Superior temporal gyrus (tissue), 1 donor: ENCODE measurements around the gene SVOP.
"Not testable (repeated sequence)": the region's sequence is repeated elsewhere in the genome, so short reads cannot be mapped to it uniquely, and the experiment has no call there.

ENCODE experiments used
- DNase-seq: peaks from one replicate; pipeline ENCODE4 v3.0.0-alpha.2; 2016; ENCODE audit errors: extremely low spot score

The SVOP gene

DNA sequence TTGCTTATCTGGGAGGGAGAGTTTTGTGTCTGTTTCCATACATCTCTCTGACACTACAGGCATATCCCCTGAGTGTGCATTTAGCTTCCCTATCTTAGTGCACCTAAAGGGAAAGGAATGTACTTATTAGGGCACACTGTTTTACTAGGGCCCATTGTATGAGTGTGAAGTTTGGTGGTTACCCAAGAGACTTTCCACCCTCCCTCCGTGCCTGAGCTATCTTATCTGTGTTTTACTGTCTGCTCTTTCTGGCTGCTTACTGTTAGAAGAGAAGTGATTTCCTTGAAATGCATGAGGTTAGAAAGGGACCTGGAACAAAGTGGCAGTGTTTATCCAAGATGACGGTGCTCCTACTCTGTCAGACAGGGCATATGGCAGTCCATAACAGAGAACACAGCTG, 8.5 kb upstream of the SVOP start:
- DNase-seq = no peak

DNA sequence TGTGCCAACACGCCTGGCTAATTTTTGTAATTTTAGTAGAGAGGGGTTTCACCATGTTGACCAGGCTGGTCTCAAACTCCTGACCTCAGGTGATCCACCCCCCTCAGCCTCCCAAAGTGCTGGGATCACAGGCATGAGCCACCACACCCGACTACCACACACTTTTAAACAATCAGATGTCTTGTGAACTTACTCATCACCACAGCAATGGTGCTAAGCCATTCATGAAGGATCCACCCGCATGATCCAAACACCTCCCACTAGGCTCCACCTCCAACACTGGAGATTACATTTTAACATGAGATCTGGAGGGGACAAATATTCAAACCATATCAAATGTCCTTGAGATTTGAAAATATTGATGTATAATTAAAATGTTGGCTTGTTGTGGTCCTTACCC, 7.8 kb upstream of the SVOP start:
- not testable (repeated sequence) for DNase-seq

DNA sequence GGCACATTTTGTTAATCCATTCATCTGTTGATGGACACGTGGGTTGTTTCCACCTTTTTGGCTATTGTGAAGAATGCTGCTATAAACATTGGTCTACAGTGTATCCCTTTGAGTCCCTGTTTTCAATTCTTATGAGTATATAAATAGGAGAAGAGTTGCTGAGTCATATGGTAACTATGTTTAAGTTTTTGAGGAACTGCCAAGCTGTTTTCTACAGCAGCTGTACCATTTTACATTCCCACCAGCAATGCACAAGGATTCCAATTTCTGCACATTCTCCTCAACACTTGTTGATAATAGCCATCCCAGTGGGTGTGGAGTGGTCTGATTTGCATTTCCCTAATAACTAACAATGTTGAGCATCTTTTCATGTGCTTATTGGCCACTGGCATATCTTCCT, 6.9 kb upstream of the SVOP start:
- peak; percentile 74 for DNase-seq

DNA sequence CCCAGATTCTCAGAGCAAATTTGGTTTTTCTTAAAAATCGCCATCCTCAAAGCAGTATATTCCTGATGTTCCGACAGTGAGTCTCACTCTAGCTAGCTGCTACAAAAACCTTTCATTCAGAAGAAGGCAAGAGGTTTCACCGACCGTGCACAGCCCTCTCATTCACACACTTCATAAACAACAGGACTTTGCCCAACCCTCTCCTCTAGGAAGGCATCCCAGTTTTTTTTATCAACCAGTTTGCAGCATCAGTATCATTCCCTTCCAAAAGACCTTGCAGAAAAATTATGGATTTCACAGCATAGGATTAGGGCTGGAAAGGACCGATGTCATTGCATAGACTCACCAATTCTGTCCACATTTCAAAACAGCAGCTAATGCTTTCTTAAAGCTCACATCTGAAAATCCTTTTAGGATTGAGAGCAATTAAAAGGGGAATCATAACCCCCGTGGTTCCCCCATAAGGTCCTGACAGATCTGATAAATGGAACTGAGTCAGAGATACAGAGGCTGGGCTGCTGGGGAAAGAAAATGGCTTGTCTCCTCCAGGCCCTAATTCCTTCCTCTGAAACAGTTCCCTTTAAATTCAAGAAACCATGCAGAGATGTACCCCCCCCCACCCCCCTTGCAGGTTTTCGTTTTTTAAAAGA, 597 bp downstream of the SVOP start:
- DNase-seq = peak; percentile 49

DNA sequence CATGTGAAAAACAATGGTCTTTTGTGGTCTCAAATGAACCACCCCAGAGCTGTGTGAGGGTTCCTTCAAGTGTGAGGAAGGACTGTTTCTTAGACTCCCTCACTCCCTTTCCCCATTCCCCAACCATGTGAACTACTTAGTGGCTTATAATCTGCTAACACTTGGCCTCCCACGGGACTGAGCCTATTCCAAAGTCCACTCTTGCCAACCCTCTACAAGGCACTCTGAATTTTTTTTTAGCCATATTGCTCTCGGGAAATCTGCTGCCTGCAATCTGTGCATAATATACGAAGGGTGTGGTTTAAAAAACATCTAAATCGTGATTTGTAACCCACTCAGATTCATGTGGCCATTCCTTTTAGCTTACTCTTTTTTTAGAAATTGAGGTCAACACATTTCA, 2.6 kb downstream of the SVOP start:
- peak; percentile 29 for DNase-seq

DNA sequence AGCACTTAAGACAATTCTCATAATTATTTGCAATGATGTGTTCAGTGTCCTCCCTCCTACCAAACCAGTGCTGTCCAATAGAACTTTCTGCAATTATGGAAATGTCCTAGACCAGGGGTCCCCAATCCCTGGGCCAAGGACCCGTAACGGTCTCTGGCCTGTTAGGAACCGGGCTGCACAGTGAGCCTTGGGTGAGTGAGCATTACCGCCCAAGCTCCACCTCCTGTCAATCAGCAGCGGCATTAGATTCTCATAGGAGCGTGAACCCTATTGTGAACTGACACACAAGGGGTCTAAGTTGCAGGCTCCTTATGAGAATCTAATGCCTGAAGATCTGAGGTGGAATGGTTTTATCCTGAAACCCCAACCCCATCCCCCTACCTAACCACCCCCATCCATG, 3.9 kb downstream of the SVOP start:
- DNase-seq = no peak

DNA sequence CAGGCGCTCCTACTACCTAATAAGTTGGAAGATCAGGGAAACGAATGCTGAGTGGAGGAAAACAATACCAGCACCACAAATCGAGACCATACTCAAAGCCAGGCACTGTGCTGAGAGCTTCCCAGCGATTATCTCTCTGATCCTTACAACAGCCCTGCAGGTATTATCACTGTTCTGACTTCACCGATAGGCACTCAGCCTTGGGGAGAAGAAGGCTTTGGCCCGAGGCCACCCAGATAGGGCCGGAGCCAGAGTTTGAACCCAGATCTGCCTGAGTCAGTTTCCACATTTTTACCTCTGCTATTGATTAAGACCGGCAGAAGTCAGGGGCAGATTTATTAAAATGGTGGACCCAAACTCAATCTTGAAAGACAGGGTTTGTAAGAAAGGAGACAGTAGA, 4.9 kb downstream of the SVOP start:
- DNase-seq = no peak

DNA sequence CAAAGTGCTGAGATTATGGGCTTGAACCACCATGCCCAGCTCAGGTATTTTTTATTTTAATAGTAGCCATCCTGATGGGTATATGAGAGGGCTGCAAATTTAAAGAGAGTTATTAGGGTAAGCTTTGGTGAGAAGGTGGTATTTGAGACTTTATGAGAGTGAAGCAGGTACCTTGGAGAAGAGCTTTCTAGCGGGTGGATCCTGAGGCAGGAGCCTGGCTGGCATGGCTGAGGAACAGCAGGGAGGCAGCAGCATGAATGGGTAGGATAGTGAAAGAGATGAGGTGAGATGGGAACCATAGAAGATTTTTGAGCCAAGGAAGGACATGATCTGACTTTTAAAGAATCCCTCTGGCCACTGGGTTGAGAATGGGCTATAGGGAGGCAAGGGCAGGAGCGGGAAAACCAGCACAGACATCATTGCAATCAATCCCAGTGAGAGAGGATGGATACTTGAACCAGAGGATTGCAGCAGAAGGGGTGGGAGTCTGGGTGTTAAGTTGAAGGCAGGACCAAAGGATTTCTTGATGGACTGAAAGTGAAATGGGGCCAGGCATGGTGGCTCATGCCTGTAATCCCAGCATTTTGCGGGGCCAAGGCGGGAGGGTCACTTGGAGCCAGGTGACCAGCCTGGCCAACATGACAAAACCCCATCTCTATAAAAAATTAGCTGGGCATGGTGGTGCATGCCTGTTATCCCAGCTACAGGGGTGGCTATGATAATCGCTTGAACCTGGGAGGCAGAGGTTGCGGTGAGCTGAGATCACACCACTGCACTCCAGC, 5.7 kb downstream of the SVOP start:
- DNase-seq = no peak

DNA sequence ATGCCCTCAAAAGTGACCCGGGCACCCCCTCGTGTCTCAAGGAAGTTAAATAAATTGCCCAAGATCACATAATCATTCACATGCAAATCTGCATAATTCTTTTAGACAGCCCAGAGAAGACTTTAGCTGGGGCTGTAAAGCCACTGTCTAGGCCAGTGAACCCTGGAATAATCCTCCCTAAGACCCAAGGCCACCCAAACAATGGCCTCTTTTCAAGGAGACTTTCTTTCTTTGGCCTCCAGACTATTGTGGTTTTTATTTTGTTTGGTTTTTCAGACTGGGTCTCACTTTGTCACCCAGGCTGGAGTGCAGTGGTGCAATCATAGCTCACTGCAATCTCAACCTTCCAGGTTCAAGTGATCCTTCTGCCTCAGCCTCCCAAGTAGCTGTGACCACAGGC, 10.6 kb downstream of the SVOP start:
- DNase-seq = no peak

DNA sequence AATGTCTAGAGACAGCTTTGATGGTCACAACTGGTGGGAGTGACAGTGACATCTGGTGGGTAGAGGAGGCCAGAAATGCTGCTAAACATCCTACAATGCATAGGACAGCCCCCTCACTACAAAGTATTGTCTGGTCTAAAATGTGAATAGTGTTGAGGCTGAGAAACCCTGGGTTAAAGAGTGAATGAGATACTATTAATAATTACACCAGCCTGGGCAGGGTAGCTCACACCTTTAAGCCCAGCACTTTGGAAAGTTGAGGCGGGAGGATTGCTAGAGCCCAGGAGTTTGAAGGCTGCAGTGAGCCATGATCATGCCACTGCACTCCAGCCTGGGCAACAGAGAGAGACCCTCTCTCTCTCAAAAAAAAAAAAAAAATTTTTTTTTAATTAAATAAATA, 11.1 kb downstream of the SVOP start:
- DNase-seq = no peak

DNA sequence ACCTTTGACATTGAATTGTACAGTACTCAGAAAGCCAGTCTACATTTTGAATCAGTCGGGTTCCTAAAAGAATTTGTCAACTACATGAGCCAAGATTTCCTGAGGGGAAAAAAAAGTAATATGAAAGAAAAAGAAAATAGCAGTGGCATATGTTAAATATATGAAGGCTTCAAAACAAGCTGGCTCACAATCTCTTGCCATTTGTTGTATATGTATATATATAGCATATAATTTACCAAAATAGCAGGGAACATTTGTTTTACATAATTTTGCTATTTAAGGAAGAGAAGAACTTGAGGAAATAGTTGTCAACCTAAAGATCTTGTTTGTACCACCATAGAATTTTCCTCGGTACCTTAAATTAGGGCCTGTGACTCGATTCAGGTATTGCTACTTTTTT, 16.9 kb downstream of the SVOP start:
- peak; percentile 60 for DNase-seq

DNA sequence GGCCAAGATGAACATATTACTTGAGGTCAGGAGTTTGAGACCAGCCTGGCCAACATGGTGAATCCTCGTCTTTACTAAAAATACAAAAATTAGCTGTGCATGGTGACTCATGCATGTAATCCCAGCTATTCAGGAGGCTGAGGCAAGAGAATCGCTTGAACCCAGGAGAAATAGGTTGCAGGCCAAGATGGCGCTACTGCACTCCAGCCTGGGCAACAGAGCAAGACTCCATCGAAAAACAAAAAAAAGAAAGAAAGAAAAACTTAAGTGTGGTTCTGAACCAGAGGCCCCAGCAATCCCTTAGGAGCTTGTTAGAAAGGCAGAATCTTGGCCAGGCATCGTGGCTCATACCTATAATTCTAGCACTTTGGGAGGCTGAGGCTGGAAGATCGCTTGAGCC, 24.5 kb downstream of the SVOP start:
- DNase-seq = no peak

DNA sequence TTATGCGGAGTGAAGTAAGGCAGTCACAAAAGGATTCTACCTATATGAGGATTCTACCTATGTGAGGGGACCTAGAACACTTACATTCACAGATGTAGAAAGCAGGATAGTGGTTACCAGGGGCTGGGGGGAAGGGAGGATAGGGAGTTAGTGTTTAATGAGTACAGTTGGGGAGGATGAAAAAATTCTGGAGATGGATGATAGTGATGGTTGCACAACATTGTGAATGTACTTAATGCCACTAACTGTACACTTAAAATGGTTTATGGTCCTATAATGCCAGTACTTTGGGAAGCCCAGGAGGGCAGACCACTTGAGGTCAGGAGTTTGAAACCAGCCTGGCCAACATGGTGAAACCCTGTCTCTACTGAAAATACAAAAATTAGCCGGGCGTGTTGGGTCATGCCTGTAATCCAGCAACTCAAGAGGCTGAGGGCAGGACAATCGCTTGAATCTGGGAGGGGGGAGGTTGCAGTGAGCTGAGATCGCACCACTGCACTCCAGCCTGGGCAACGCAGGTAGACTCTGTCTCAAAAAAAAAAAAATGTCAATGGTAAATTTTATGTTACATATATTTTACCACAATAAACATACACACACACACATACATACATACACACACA, 25.4 kb downstream of the SVOP start:
- DNase-seq = no peak

DNA sequence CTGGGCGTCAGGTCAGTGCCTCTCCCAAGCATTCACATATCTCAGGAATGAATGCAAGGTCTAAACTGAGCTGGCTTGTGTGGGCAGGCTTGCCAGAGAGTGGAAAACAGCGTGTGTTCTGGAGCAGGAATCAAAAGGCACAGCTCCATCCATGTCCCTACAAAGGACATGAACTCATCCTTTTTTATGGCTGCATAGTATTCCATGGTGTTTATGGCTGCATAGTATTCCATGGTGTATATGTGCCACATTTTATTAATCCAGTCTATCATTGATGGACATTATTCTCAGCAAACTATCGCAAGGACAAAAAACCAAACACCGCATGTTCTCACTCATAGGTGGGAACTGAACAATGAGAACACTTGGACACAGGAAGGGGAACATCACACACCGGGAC, 30.8 kb downstream of the SVOP start:
- DNase-seq = not testable (repeated sequence)

DNA sequence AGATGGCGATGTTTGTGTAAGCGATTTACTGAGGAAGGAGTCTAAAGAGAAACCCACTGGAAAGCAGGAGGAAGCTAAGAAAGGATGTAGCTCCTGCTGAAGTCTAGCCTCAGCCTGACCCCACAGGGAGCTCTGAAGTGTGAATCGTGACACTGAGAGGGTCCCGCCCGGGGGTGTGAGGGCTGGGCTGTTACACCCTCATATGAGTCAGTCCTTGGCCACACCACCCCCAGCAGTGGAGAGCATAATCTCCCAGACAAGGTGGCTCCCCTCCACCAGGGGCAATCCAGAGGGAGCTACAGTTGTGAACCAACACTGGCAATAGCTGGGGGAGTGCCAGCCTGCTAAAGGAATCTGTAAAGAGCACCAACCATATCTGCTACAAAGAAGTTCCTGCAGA, 31.5 kb downstream of the SVOP start:
- no peak for DNase-seq

DNA sequence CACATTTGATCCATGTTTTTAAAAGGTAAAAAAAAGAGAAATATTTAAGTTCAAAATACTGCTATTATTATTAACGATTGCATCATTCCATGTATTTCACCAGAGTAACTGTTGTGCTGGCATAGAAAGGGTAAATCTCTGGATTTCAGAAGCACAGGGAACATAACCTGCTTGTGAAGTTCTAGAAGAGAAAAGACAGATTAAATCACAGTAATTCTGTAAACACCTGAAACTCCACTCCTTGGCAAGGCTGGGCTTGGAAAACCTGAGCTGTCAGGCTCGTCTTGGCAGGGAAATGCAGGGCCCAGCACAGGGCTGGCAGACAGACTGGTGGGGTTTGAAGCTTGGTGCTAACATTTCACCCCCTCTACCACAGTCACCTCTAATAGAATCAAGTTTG, 35.1 kb downstream of the SVOP start:
- no peak for DNase-seq

DNA sequence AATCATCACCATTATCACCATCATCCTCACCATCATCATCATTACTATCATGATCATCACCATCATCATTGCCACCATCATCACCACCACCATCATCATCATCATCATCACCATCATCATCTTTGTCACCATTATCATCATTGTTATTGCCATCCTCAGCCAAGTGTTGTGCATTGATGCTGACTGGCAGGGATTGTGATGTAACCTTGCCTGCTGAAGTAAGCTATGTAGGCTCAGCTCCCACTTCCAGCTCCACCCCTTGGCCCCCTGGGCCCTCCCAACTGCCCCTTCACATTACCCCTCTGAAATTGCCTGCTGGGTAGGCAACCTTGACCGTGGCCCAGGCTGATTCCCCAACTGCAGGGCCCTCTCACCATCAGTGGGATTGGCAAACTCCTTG, 37.6 kb downstream of the SVOP start:
- DNase-seq = no peak

DNA sequence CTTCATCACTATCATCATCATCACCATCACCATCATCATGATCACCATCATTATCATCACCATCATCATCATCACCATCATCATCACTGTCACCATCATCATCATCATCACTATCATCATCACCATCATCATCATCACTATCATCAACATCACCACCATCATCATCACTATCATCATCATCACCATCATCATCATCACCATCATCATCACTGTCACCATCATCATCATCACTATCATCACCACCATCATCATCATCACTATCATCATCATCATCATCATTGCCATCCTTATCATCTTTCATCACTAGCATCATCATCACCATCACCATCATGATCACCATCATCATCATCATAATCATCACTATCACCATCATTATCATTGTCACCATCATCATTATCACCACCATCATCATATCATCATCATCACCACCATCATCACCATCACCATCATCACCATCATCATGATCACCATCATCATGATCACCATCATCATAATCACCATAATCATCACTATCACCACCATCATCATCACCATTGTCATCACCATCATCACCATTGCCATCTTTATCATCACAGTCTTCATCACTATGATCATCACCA, 38.1 kb downstream of the SVOP start:
- DNase-seq = no peak

DNA sequence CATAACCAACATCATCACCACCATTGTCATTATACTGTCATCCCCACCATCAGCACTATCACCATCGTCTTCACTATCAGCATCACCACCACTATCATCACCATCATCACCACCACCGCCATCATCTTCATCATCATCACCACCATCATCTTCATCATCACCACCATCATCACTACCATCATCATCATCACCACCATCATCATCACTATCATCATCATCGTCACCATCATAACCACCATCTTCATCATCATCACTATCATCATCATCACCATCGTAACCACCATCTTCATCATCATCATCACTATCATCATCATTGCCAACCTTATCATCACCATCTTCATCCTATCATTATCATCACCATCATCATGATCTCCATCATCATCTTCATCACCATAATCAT, 39.0 kb downstream of the SVOP start:
- DNase-seq = no peak

DNA sequence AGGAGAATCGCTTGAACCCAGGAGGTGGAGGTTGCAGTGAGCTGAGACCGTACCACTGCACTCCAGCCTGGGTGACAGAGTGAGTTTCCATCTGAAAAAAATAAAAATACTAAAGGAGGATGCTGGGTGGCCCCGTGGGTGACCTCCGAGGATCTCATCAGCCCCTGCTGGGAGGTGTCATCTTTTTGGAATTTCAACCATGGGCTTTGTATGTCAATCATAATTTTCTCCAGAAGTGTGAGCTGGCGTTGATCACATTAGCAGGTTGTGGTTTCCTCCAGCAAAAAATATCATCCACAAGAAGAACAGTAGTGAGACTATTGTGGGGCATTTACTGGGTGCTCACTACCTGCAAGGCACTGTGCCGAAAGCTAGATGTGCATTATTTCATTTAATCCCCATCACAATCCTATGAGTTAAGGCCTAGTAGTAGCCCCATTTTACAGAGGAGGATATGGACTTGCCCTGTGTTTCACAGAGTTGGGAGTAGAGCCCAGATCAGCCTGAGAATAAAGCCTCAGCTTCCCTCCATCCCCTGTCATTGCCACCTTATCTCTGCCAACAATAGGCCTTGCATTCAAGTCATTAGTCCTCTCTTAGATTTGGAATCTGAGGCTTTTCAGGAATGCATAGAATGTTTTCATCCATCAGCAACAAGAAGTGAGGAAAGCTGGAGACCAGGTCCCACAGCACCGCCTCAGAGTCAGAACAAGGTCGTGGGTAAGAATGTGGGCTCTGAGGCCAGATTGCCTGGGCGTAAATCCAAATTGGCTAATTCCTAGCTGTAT, 39.8 kb downstream of the SVOP start:
- no peak for DNase-seq

DNA sequence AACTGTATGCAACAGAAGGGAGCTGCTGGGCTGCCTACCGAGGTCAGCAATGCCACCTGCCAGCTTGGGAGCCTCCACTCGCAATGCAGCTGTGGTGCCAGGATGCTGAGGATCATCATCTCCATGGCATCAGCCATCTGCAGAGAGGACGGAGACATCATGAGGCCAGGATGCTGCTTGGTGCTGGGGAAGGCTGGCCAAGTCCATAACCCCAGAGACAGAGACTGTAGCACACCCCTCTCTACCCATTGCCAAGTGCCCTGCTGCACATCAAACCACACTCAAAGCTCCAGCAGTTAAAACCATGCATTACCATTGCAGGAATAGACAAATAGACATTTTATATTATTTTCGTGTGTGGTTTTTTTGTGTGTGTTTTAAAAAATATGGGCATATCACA, 43.5 kb downstream of the SVOP start:
- no peak for DNase-seq

DNA sequence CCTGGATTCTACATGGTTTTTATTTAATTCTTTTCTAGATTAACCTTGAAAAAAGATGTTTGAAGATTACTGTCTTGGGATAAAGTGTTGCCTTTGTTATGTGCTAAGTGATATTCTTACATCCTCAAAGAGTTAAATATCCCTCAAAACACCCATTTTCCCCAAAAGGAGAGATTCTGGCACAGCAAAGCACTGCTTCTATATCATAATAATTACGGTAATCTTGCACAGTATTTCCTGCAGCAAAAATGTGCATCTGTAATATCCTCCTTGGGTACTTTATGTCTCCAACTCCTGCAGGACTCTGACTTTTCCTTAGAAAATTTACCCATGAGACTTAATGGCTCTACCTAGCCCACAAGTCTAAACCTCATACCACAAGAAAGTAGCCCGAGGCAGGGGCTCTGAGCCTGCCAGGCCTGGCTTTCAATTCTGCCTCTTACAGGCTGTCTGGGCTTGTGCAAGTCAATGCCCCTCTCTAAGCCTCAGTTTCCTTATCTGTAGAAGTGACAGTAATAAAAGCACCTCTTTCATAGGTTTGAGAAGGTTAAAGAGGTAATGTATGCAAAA, 45.8 kb downstream of the SVOP start:
- no peak for DNase-seq
